Gastroesophageal sphincter (tissue), 3 donors: ENCODE data around the gene PPFIA1.

Experiments
- EP300 ChIP-seq: sonication (generic); formaldehyde crosslinking; IDR thresholded peaks from one replicate; pipeline ENCODE4 v1.6.1; 2017; ENCODE audit warnings: antibody characterized with exemption, mild to moderate bottlenecking
- POLR2A ChIP-seq, 2 donors: fragments of 450-650 bp; IDR thresholded peaks; one replicate each; pipeline ENCODE4 v1.6.1; 2017; ENCODE audit warnings: antibody characterized with exemption in 2 of 2, mild to moderate bottlenecking in 2 of 2, moderate library complexity in 1 of 2
- TF ChIP-seq, protein P1 (sequence below), 4 experiments: fragments of 200-600 bp in 2 of 4; fragments of 450-650 bp in 2 of 4; sonication (generic) in 1 of 4; IDR thresholded peaks; one replicate each; pipeline ENCODE4 v1.5.1; 2017 to 2019; ENCODE audit warnings: antibody characterized with exemption in 4 of 4, mild to moderate bottlenecking in 2 of 4, moderate library complexity in 2 of 4

DNA sequence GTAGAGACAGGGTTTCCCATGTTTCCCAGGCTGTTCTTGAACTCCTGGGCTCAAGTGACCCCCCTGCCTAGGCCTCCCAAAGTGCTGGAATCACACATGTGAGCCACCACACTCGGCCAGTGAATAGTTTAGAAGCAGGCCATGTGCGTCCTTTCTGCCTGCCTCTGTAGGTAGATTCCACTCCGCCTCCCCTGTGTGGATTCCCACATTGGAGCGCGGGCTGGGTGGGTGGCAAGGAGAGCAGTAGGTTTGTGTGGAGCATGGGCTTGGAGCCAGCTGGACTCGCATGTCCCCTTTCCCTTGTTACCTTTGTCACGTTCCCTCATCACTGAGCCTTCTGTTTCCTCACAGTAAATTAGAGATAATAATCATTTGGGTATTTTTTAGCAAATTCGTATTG is 21.7 kb downstream of the PPFIA1 start:
- TF ChIP-seq, protein P1, sequence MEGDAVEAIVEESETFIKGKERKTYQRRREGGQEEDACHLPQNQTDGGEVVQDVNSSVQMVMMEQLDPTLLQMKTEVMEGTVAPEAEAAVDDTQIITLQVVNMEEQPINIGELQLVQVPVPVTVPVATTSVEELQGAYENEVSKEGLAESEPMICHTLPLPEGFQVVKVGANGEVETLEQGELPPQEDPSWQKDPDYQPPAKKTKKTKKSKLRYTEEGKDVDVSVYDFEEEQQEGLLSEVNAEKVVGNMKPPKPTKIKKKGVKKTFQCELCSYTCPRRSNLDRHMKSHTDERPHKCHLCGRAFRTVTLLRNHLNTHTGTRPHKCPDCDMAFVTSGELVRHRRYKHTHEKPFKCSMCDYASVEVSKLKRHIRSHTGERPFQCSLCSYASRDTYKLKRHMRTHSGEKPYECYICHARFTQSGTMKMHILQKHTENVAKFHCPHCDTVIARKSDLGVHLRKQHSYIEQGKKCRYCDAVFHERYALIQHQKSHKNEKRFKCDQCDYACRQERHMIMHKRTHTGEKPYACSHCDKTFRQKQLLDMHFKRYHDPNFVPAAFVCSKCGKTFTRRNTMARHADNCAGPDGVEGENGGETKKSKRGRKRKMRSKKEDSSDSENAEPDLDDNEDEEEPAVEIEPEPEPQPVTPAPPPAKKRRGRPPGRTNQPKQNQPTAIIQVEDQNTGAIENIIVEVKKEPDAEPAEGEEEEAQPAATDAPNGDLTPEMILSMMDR (IDR thresholded peaks at IDR 0.05): no peak
- no peak for TF ChIP-seq POLR2A (IDR thresholded peaks at IDR 0.05)
- TF ChIP-seq EP300: no peak
